Tibial artery (tissue), 4 donors: ENCODE measurements around the gene FBXO36.

Experiments
- DNase-seq, 2 donors: peaks; one replicate each; pipeline ENCODE4 v3.0.0-alpha.2; 2019
- H3K27ac ChIP-seq, 2 donors: fragments of 200-600 bp; sonication (generic) in 1 of 2; 1 replicate in 1 of 2; 2 replicates in 1 of 2; pipeline ENCODE4 v1.5.1; 2018 to 2019; ENCODE audit warnings: mild to moderate bottlenecking in 1 of 2
- H3K27me3 ChIP-seq, 2 donors: fragments of 200-600 bp; sonication (generic) in 1 of 2; one replicate each; pipeline versions ENCODE4 v1.5.1 to v1.6.0; 2016 to 2019
- H3K36me3 ChIP-seq, 3 donors: fragments of 200-600 bp; sonication (generic) in 2 of 3; one replicate each; pipeline ENCODE4 v1.5.1; 2016 to 2019; ENCODE audit warnings: mild to moderate bottlenecking in 2 of 3
- H3K4me1 ChIP-seq, 4 donors: fragments of 200-600 bp; sonication (generic) in 2 of 4; 1 replicate in 3 of 4; 2 replicates in 1 of 4; pipeline ENCODE4 v1.5.1; 2016 to 2019
- H3K4me3 ChIP-seq, 2 donors: fragments of 200-600 bp; sonication (generic) in 1 of 2; 1 replicate in 1 of 2; 2 replicates in 1 of 2; pipeline ENCODE4 v1.5.1; 2018 to 2019; ENCODE audit warnings: mild to moderate bottlenecking in 2 of 2
- H3K9me3 ChIP-seq, 3 donors: fragments of 200-600 bp; sonication (generic) in 1 of 3; one replicate each; pipeline ENCODE4 v1.5.1; 2016 to 2019
- CTCF ChIP-seq, 2 experiments: fragments of 200-600 bp in 1 of 2; fragments of 450-650 bp in 1 of 2; IDR thresholded peaks; one replicate each; pipeline ENCODE4 v1.5.1; 2017 to 2019; ENCODE audit warnings: antibody characterized with exemption in 2 of 2, mild to moderate bottlenecking in 1 of 2, moderate library complexity in 1 of 2
- intact Hi-C: fragments of 100-400 bp; cut with DNase I; formaldehyde crosslinking; loops from one replicate; pipeline ENCODE4 v1.15.0; 2023; ENCODE audit warnings: low total_unique reads

The FBXO36 gene

GRCh38 chr2:230000118-230000841 is 78.0 kb downstream of the FBXO36 start:
- no peak for DNase-seq
- Histone ChIP-seq H3K4me3 (no peak overlapping the region), H3K27ac (no peak overlapping the region), H3K4me1 (no peaks in the 10 kb centered on the region), H3K36me3 (no peaks in the 10 kb centered on the region), H3K27me3 (no peaks in the 10 kb centered on the region), H3K9me3 (no peaks in the 10 kb centered on the region)
- intact Hi-C loops = no loop called here
- no peak for TF ChIP-seq CTCF (IDR thresholded peaks at IDR 0.05)

GRCh38 chr2:230007931-230008707 is 85.8 kb downstream of the FBXO36 start:
- DNase-seq = peak; percentile 71 to 74
- peak; percentile 52 to 55 for TF ChIP-seq CTCF (IDR thresholded peaks at IDR 0.05)
- H3K36me3 ChIP-seq = no peaks in the 10 kb centered on the region
- no peaks in the 10 kb centered on the region for H3K27me3 ChIP-seq
- H3K4me1 ChIP-seq = no peaks in the 10 kb centered on the region
- H3K9me3 ChIP-seq = no peaks in the 10 kb centered on the region
- no peak overlapping the region for H3K4me3 ChIP-seq
- intact Hi-C loops = no loop called here
- no peak overlapping the region for H3K27ac ChIP-seq

- Histone ChIP-seq H3K4me1 (no peaks in the 10 kb centered on the region), H3K27me3 (no peaks in the 10 kb centered on the region), H3K4me3 (no peak overlapping the region), H3K9me3 (no peaks in the 10 kb centered on the region), H3K27ac (no peak overlapping the region), H3K36me3 (no peaks in the 10 kb centered on the region)
- no peak for TF ChIP-seq CTCF (IDR thresholded peaks at IDR 0.05)
- no peak for DNase-seq
- intact Hi-C loops = no loop called here
Measured at GRCh38 chr2:230008708-230009066, 86.4 kb downstream of the FBXO36 start.

GRCh38 chr2:230010501-230010900 is 88.2 kb downstream of the FBXO36 start:
- Histone ChIP-seq H3K27me3 (no peaks in the 10 kb centered on the region), H3K4me3 (no peak overlapping the region), H3K27ac (no peak overlapping the region), H3K4me1 (no peaks in the 10 kb centered on the region), H3K36me3 (no peaks in the 10 kb centered on the region), H3K9me3 (no peaks in the 10 kb centered on the region)
- intact Hi-C loops = no loop called here
- no peak for DNase-seq
- TF ChIP-seq CTCF (IDR thresholded peaks at IDR 0.05) = no peak

GRCh38 chr2:230011617-230012016 is 89.3 kb downstream of the FBXO36 start:
- Histone ChIP-seq H3K4me3 (no peak overlapping the region), H3K27me3 (no peaks in the 10 kb centered on the region), H3K9me3 (no peaks in the 10 kb centered on the region), H3K4me1 (no peaks in the 10 kb centered on the region), H3K36me3 (no peaks in the 10 kb centered on the region), H3K27ac (no peak overlapping the region)
- intact Hi-C loops = no loop called here
- no peak for TF ChIP-seq CTCF (IDR thresholded peaks at IDR 0.05)
- DNase-seq = no peak
